HG02798 (cell line): Measurements from ENCODE around the gene OR2T34.
"Not testable (repeated sequence)": the region's sequence is repeated elsewhere in the genome, so short reads cannot be mapped to it uniquely, and the experiment has no call there.

Experiments used
- ATAC-seq: cut with Tn5 transposase; IDR thresholded peaks from one replicate; pipeline ENCODE4 v1.9.1; 2021; ENCODE audit warnings: mild to moderate bottlenecking; ENCODE audit not compliant: unreplicated experiment, poor library complexity

The OR2T34 gene

DNA sequence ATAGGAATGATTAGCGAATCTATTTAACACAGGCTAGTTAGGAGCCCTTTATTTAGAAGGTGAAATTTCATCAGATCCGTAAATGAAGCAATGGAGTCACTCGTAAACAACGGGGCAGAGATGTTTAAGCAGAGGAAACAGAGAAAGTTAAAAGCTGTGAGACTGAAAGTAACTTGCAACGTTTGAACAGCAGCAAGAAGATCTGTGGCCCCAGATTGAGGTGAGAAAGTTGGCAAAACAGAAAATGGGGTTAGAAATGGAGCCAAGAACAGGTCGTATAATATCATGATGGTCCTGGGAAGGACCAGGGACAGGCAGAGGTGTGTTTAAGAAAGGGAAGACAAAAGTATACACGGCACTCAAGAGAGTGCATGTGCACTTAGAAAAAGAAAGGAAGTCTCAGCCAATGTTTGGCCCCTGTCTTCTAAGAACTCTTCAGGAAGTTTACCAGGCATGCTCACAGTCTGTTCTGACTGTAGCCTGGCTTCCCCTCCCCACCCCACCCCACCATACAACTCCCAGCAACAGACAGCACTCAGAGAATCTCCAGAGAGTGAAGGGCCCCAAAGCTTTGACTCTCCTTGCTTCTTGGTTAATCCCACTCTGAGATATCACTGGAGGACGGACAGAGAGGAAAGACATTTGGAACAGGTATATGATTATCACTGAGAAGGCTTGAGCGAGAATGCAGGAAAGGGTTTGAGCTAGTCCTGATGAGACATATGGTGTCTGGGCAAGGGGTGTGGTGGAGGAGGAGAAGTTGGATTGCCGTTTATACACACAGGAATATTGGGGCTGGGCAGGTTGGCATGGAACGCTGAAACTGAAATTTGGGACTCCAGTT lies 8.8 kb downstream of the OR2T34 start:
- not testable (repeated sequence) for ATAC-seq

DNA sequence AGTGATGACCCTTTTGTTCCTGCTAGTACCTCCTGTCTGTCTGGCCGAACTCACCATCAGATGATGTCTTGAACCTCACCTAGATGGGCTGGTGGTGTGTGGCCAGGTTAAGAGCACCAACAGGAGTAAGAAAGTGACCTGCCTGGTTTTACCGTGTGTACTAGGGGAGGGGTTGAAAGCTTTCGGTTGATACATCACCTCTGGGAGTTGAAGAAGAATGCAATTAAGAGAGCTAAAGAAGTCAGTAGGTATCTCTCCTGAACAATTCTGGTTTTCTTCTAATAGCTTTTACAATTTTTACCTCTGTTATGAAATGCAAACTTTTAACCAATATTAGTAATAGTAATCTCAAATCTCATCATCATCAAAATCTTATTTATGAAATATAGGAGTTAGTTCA lies 11.9 kb downstream of the OR2T34 start, which contains the start of gene OR2T29:
TSS of gene OR2T29 (minus strand) at position 101 of the 400 bp plus-strand sequence. CDS start 3,281 bp downstream, outside the sequence.
- ATAC-seq = not testable (repeated sequence)

DNA sequence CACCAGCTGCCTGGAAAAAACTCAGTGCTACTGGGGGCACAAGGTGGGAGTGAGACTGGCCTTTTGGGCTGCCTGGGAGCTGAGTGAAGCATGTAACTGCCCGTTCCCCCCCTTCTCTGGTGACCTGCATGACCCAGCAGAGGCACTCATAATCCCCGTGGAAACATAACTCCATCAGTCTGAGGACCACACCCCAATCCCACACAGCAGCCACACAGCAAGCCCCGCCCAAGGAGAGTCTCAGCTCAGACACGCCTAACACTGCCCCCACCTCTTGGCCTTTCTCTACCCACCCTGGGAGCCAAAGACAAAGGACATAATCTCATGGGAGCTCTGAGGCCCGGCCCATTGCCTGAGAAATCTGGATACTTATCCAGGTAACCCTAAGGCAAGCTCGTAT lies 23.5 kb downstream of the OR2T34 start:
- not testable (repeated sequence) for ATAC-seq

DNA sequence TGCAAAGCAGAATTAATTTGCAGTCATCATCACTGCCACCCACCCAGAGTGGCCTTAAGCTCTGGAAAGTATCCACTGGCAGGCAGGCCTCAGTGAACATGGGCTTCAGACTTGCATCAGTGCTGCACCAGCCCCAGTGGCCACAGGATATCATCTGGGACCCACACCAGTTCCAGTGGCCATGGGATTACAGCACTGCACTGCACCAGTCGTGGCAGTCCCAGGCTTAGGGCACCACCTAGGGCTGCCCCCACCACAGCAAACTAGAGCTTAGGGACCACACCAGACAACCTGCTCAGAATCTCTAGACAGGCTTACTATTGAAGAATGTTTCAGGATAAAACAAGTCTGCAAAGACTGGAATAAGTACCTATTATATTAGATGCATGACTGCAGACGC lies 27.2 kb downstream of the OR2T34 start:
- not testable (repeated sequence) for ATAC-seq

DNA sequence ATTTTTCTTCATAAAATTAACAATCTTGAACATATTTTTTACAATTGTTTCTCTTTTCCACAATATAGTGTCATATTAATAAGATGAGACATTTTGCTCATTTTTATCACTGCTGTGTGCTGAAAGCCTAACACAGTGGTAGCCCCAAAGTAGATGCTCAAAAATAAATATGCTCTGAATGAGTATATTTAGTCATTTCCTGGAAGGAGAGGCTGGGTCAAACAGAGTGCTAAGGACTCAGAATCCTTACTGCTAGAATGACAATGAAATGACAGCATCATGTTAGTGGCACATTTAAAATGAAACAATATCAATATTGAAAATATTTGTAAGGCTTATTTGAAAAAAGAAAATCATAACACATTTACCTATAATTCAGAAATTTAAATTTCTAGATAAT lies 37.1 kb downstream of the OR2T34 start:
- not testable (repeated sequence) for ATAC-seq
